HL-60 (cell line): ENCODE measurements around the gene WNT4.

Source experiments
- DNase-seq, 2 experiments: peaks; one replicate each; pipeline ENCODE4 v3.0.0-alpha.2; 2010 to 2020; ENCODE audit warnings: low read depth in 1 of 2, low spot score in 1 of 2
- H3K27ac ChIP-seq: fragments of 250-450 bp; sonication (Bioruptor Pico); replicated peaks from 2 replicates; pipeline ENCODE4 v1.5.1; 2020; ENCODE audit warnings: mild to moderate bottlenecking, moderate library complexity
- H3K27me3 ChIP-seq: fragments of 250-450 bp; sonication (Bioruptor Pico); 2 replicates; pipeline ENCODE4 v1.5.1; 2021; ENCODE audit warnings: mild to moderate bottlenecking, moderate library complexity; ENCODE audit not compliant: insufficient read depth, poor library complexity, severe bottlenecking
- H3K4me3 ChIP-seq: replicated peaks from 2 replicates; pipeline ENCODE4 v1.5.1; 2011; ENCODE audit warnings: mild to moderate bottlenecking, control low read depth, low read length; ENCODE audit not compliant: insufficient read depth
- CTCF ChIP-seq: IDR thresholded peaks from one replicate; pipeline ENCODE4 v1.5.1; 2011; ENCODE audit warnings: low read length, control low read depth, inconsistent platforms; ENCODE audit not compliant: insufficient read depth
- GABPA ChIP-seq: IDR thresholded peaks from 2 replicates; pipeline ENCODE4 v1.6.1; 2012; ENCODE audit warnings: low read depth
- POLR2AphosphoS5 ChIP-seq: IDR thresholded peaks from 2 replicates; pipeline ENCODE4 v1.6.1; 2012; ENCODE audit warnings: low read depth
- REST ChIP-seq: IDR thresholded peaks from 2 replicates; pipeline ENCODE4 v1.6.1; 2012; ENCODE audit warnings: low read depth; ENCODE audit not compliant: insufficient replicate concordance
- SPI1 ChIP-seq: IDR thresholded peaks from 2 replicates; pipeline ENCODE4 v1.6.1; 2012; ENCODE audit warnings: low read depth, mild to moderate bottlenecking, borderline replicate concordance

The WNT4 gene

GRCh38 chr1:22112554-22112953 lies 30.3 kb downstream of the WNT4 start:
- DNase-seq, result no peak
- TF ChIP-seq POLR2AphosphoS5 (no peak), CTCF (no peak), SPI1 (no peak), REST (no peak), GABPA (no peak)
- H3K27ac ChIP-seq, result no peak overlapping the region
- H3K4me3 ChIP-seq, result no peak overlapping the region
- no peaks in the 10 kb centered on the region for H3K27me3 ChIP-seq

GRCh38 chr1:22111620-22112019 lies 31.3 kb downstream of the WNT4 start:
- H3K27ac ChIP-seq, result no peak overlapping the region
- H3K27me3 ChIP-seq, result no peaks in the 10 kb centered on the region
- H3K4me3 ChIP-seq, result no peak overlapping the region
- DNase-seq, result no peak
- TF ChIP-seq CTCF (no peak), REST (no peak), GABPA (no peak), POLR2AphosphoS5 (no peak), SPI1 (no peak)

GRCh38 chr1:22111115-22111514 lies 31.8 kb downstream of the WNT4 start:
- H3K27me3 ChIP-seq, result no peaks in the 10 kb centered on the region
- no peak for DNase-seq
- no peak for TF ChIP-seq CTCF
- TF ChIP-seq POLR2AphosphoS5, result no peak
- TF ChIP-seq SPI1, result no peak
- no peak for TF ChIP-seq REST
- no peak for TF ChIP-seq GABPA
- no peak overlapping the region for H3K27ac ChIP-seq
- H3K4me3 ChIP-seq, result no peak overlapping the region
